ENCODE data around the gene MAP3K7. TPM values are rescaled to one million over a fixed set of nuclear protein-coding genes. Genes with fewer than 3 reads are reported as not detected.
"Not testable (repeated sequence)": the region's sequence is repeated elsewhere in the genome, so short reads cannot be mapped to it uniquely, and the experiment has no call there.

The MAP3K7 gene
- total RNA-seq, 1 donor from 2014 or later, result 33.8 TPM

DNA sequence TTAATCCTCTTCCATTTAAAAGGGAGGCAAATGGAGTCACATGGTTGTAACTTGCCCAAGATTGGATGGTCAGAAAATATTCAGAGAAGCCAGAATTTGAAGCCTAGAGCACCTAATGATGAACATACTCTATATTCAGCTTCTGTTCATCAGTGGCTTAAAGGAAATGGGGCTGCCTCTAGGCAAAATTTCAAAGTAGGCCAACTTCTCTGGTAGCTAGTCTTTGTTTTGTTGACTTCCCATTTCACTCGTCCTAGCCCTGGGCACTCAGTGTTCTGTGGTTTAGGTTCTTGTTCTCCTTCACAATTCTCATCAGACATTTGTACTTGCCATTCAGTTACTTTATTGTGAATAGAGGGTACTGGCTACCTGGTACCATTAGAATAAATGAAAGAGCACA lies 13.2 kb downstream of the MAP3K7 start:
- Histone ChIP-seq H3K27me3 (ENCODE audit: insufficient read depth, low read length) (no peaks in the 10 kb centered on the region), H4K20me1 (ENCODE audit: insufficient read depth, low read length) (peaks cover 69% of the 10 kb centered on the region), H3K27ac (ENCODE audit: low read depth, low read length) (no peak overlapping the region), H3K79me2 (ENCODE audit: insufficient read depth, low read length) (peaks cover 93% of the 10 kb centered on the region), H3K4me2 (ENCODE audit: low read length) (no peak overlapping the region), H2AFZ (ENCODE audit: low read depth, low read length) (no peak overlapping the region), H3K4me3 (ENCODE audit: insufficient read depth, low read depth, low read length) (no peak overlapping the region), H3K9ac (ENCODE audit: low read length) (no peak overlapping the region), H3K9me3 (ENCODE audit: insufficient read depth, low read depth, low read length) (no peaks in the 10 kb centered on the region), H3K36me3 (ENCODE audit: insufficient read depth, low read length) (peaks cover 3% of the 10 kb centered on the region), H3K4me1 (ENCODE audit: insufficient read depth, low read length) (no peaks in the 10 kb centered on the region)
- Mint-ChIP-seq H3K4me3 (ENCODE audit: unreplicated experiment) (no peak overlapping the region), H3K27ac (ENCODE audit: unreplicated experiment) (no peak overlapping the region), H3K36me3 (ENCODE audit: low read depth, unreplicated experiment) (no peaks in the 10 kb centered on the region), H3K4me1 (ENCODE audit: low read depth, unreplicated experiment) (peaks cover 6% of the 10 kb centered on the region), H3K9me3 (ENCODE audit: unreplicated experiment) (no peaks in the 10 kb centered on the region), H3K27me3 (ENCODE audit: low read depth, unreplicated experiment) (no peaks in the 10 kb centered on the region)
- DNase-seq (ENCODE audit: low read depth) (no peak), FAIRE-seq (no peak)
- TF ChIP-seq, protein P1, sequence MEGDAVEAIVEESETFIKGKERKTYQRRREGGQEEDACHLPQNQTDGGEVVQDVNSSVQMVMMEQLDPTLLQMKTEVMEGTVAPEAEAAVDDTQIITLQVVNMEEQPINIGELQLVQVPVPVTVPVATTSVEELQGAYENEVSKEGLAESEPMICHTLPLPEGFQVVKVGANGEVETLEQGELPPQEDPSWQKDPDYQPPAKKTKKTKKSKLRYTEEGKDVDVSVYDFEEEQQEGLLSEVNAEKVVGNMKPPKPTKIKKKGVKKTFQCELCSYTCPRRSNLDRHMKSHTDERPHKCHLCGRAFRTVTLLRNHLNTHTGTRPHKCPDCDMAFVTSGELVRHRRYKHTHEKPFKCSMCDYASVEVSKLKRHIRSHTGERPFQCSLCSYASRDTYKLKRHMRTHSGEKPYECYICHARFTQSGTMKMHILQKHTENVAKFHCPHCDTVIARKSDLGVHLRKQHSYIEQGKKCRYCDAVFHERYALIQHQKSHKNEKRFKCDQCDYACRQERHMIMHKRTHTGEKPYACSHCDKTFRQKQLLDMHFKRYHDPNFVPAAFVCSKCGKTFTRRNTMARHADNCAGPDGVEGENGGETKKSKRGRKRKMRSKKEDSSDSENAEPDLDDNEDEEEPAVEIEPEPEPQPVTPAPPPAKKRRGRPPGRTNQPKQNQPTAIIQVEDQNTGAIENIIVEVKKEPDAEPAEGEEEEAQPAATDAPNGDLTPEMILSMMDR (IDR thresholded peaks at IDR 0.05; ENCODE audit: insufficient read depth, low read depth, low read length), result no peak
- TF ChIP-seq EZH2 (IDR thresholded peaks at IDR 0.05; ENCODE audit: insufficient read depth, low read length), result no peak

GRCh38 chr6:90572856-90573255 lies 14.0 kb downstream of the MAP3K7 start:
- Histone ChIP-seq H4K20me1 (ENCODE audit: insufficient read depth, low read length) (peaks cover 73% of the 10 kb centered on the region), H3K4me1 (ENCODE audit: insufficient read depth, low read length) (no peaks in the 10 kb centered on the region), H3K79me2 (ENCODE audit: insufficient read depth, low read length) (peaks cover 92% of the 10 kb centered on the region), H3K27ac (ENCODE audit: low read depth, low read length) (no peak overlapping the region), H2AFZ (ENCODE audit: low read depth, low read length) (no peak overlapping the region), H3K4me2 (ENCODE audit: low read length) (no peak overlapping the region), H3K9me3 (ENCODE audit: insufficient read depth, low read depth, low read length) (no peaks in the 10 kb centered on the region), H3K27me3 (ENCODE audit: insufficient read depth, low read length) (no peaks in the 10 kb centered on the region), H3K36me3 (ENCODE audit: insufficient read depth, low read length) (peaks cover 3% of the 10 kb centered on the region), H3K4me3 (ENCODE audit: insufficient read depth, low read depth, low read length) (no peak overlapping the region), H3K9ac (ENCODE audit: low read length) (no peak overlapping the region)
- H3K4me1 Mint-ChIP-seq (ENCODE audit: low read depth, unreplicated experiment), result peaks cover 6% of the 10 kb centered on the region
- no peak for FAIRE-seq
- DNase-seq (ENCODE audit: low read depth), result no peak
- TF ChIP-seq, protein P1 (IDR thresholded peaks at IDR 0.05; ENCODE audit: insufficient read depth, low read depth, low read length), result no peak
- TF ChIP-seq EZH2 (IDR thresholded peaks at IDR 0.05; ENCODE audit: insufficient read depth, low read length), result no peak
- H3K9me3 Mint-ChIP-seq (ENCODE audit: unreplicated experiment), result no peaks in the 10 kb centered on the region
- H3K27me3 Mint-ChIP-seq (ENCODE audit: low read depth, unreplicated experiment), result no peaks in the 10 kb centered on the region
- no peak overlapping the region for H3K4me3 Mint-ChIP-seq (ENCODE audit: unreplicated experiment)
- H3K36me3 Mint-ChIP-seq (ENCODE audit: low read depth, unreplicated experiment), result no peaks in the 10 kb centered on the region
- no peak overlapping the region for H3K27ac Mint-ChIP-seq (ENCODE audit: unreplicated experiment)

DNA sequence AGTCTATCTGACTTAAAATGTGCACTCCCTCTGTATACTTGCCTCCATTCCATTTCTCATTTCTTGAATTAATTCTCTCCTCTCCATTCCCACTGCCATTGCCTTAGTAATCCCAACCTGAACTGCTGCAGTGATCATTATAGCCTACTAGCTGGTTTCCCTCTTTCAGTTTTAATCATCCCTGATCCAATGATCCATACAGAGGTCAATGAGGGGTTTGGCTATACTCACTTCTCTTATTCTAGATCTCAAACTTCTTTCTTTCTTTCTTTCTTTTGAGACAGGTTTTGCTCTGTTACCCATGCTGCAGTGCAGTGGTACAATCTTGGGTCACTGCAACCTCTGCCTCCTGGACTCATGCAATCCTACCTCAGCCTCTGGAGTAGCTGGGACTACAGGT lies 17.6 kb downstream of the MAP3K7 start:
- Mint-ChIP-seq H3K27ac (ENCODE audit: unreplicated experiment) (no peak overlapping the region), H3K27me3 (ENCODE audit: low read depth, unreplicated experiment) (no peaks in the 10 kb centered on the region), H3K4me1 (ENCODE audit: low read depth, unreplicated experiment) (peaks cover 5% of the 10 kb centered on the region), H3K4me3 (ENCODE audit: unreplicated experiment) (no peak overlapping the region), H3K36me3 (ENCODE audit: low read depth, unreplicated experiment) (peaks cover 18% of the 10 kb centered on the region), H3K9me3 (ENCODE audit: unreplicated experiment) (no peaks in the 10 kb centered on the region)
- Histone ChIP-seq H3K4me1 (ENCODE audit: insufficient read depth, low read length) (no peaks in the 10 kb centered on the region), H4K20me1 (ENCODE audit: insufficient read depth, low read length) (peaks cover 40% of the 10 kb centered on the region), H3K4me2 (ENCODE audit: low read length) (no peak overlapping the region), H3K9me3 (ENCODE audit: insufficient read depth, low read depth, low read length) (no peaks in the 10 kb centered on the region), H3K4me3 (ENCODE audit: insufficient read depth, low read depth, low read length) (no peak overlapping the region), H2AFZ (ENCODE audit: low read depth, low read length) (no peak overlapping the region), H3K9ac (ENCODE audit: low read length) (no peak overlapping the region), H3K27me3 (ENCODE audit: insufficient read depth, low read length) (no peaks in the 10 kb centered on the region), H3K36me3 (ENCODE audit: insufficient read depth, low read length) (peaks cover 3% of the 10 kb centered on the region), H3K79me2 (ENCODE audit: insufficient read depth, low read length) (peaks cover 56% of the 10 kb centered on the region), H3K27ac (ENCODE audit: low read depth, low read length) (no peak overlapping the region)
- DNase-seq (ENCODE audit: low read depth), result no peak
- FAIRE-seq, result no peak
- no peak for TF ChIP-seq EZH2 (IDR thresholded peaks at IDR 0.05; ENCODE audit: insufficient read depth, low read length)
- TF ChIP-seq, protein P1 (IDR thresholded peaks at IDR 0.05; ENCODE audit: insufficient read depth, low read depth, low read length), result no peak

DNA sequence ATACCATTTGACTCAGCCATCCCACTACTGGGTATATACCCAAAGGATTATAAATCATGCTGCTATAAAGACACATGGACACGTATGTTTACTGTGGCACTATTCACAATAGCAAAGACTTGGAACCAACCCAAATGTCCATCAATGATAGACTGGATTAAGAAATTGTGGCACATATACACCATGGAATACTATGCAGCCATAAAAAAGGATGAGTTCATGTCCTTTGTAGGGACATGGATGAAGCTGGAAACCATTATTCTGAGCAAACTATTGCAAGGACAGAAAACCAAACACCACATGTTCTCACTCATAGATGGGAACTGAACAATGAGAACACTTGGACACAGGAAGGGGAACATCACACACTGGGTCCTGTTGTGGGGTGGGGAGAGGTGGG lies 19.2 kb downstream of the MAP3K7 start:
- not testable (repeated sequence) for FAIRE-seq; H3K27me3 Mint-ChIP-seq (ENCODE audit: low read depth, unreplicated experiment); H3K27me3 ChIP-seq (ENCODE audit: insufficient read depth, low read length); H3K4me3 ChIP-seq (ENCODE audit: insufficient read depth, low read depth, low read length); H3K27ac ChIP-seq (ENCODE audit: low read depth, low read length); H2AFZ ChIP-seq (ENCODE audit: low read depth, low read length); H3K9ac ChIP-seq (ENCODE audit: low read length); H3K4me1 Mint-ChIP-seq (ENCODE audit: low read depth, unreplicated experiment); H3K4me3 Mint-ChIP-seq (ENCODE audit: unreplicated experiment); H3K4me1 ChIP-seq (ENCODE audit: insufficient read depth, low read length); H3K4me2 ChIP-seq (ENCODE audit: low read length); H3K9me3 Mint-ChIP-seq (ENCODE audit: unreplicated experiment); H3K36me3 ChIP-seq (ENCODE audit: insufficient read depth, low read length); DNase-seq (ENCODE audit: low read depth); H3K9me3 ChIP-seq (ENCODE audit: insufficient read depth, low read depth, low read length); H3K27ac Mint-ChIP-seq (ENCODE audit: unreplicated experiment)
- peaks cover 27% of the 10 kb centered on the region for H4K20me1 ChIP-seq (ENCODE audit: insufficient read depth, low read length)
- H3K79me2 ChIP-seq (ENCODE audit: insufficient read depth, low read length), result peaks cover 41% of the 10 kb centered on the region
- H3K36me3 Mint-ChIP-seq (ENCODE audit: low read depth, unreplicated experiment), result peaks cover 31% of the 10 kb centered on the region
